Kidney epithelial cell (primary cell): ENCODE results near the gene VPS72. TPM values are rescaled to one million over a fixed set of nuclear protein-coding genes. Genes with fewer than 3 reads are reported as not detected.

Source experiments
- DNase-seq: peaks from one replicate; pipeline ENCODE4 v3.0.0-alpha.2; 2010; ENCODE audit warnings: low read depth
- H3K27me3 ChIP-seq: 2 replicates; pipeline ENCODE4 v1.6.0; 2011; ENCODE audit warnings: low read length; ENCODE audit not compliant: control insufficient read depth, insufficient read depth
- H3K36me3 ChIP-seq: 2 replicates; pipeline ENCODE4 v1.5.1; 2011; ENCODE audit warnings: low read length; ENCODE audit not compliant: control insufficient read depth, insufficient read depth
- H3K4me3 ChIP-seq: 2 replicates; pipeline ENCODE4 v1.5.1; 2011; ENCODE audit warnings: low read depth, mild to moderate bottlenecking, control low read depth, low read length
- CTCF ChIP-seq: IDR thresholded peaks from 2 replicates; pipeline ENCODE4 v1.5.1; 2011; ENCODE audit warnings: mild to moderate bottlenecking, moderate library complexity, low read length, control low read depth, inconsistent platforms; ENCODE audit not compliant: insufficient read depth, poor library complexity, severe bottlenecking
- total RNA-seq: library from RNA; depleted of rRNA; stranded (reverse); fragments of >200 nt; gene quantifications from 2 replicates; pipeline ENCODE4 v1.2.3, GENCODE V29; 2015

Gene VPS72
- total RNA-seq, 1 donor from 2014 or later = 83.4 TPM

- Histone ChIP-seq H3K36me3 (no peaks in the 10 kb centered on the region), H3K4me3 (no peak overlapping the region), H3K27me3 (peaks cover 5% of the 10 kb centered on the region)
- no peak for DNase-seq
- no peak for TF ChIP-seq CTCF
Observed at GRCh38 chr1:151137789-151138188, 52.2 kb downstream of the VPS72 start.

GRCh38 chr1:151135433-151136385, 54.3 kb downstream of the VPS72 start:
- no peaks in the 10 kb centered on the region for H3K36me3 ChIP-seq
- no peak for DNase-seq
- TF ChIP-seq CTCF = no peak

GRCh38 chr1:151134991-151135390, 55.0 kb downstream of the VPS72 start:
- Histone ChIP-seq H3K4me3 (no peak overlapping the region), H3K36me3 (no peaks in the 10 kb centered on the region), H3K27me3 (peaks cover 14% of the 10 kb centered on the region)
- DNase-seq = no peak
- TF ChIP-seq CTCF = no peak

More at GRCh38 chr1:151135433-151136385, 54.3 kb downstream of the VPS72 start:
- peaks cover 14% of the 10 kb centered on the region for H3K27me3 ChIP-seq
- H3K4me3 ChIP-seq = no peak overlapping the region

- Histone ChIP-seq H3K4me3 (no peak overlapping the region), H3K27me3 (peaks cover 14% of the 10 kb centered on the region), H3K36me3 (no peaks in the 10 kb centered on the region)
- no peak for DNase-seq
- TF ChIP-seq CTCF = no peak
Observed at GRCh38 chr1:151134396-151134795, 55.6 kb downstream of the VPS72 start.

GRCh38 chr1:151133018-151133806, 56.8 kb downstream of the VPS72 start:
- TF ChIP-seq CTCF = no peak
- Histone ChIP-seq H3K36me3 (no peaks in the 10 kb centered on the region), H3K27me3 (peaks cover 14% of the 10 kb centered on the region), H3K4me3 (no peak overlapping the region)
- no peak for DNase-seq
